ENCODE results near the gene MRPL21. TPM values are rescaled to one million over a fixed set of nuclear protein-coding genes. Genes with fewer than 3 reads are reported as not detected.

MRPL21 gene
- total RNA-seq, 4 donors from 2014 or later = 28.6 to 43.8 (median 35.0) TPM

GRCh38 chr11:68940651-68941323, 37.2 kb upstream of the MRPL21 start:
- peaks cover 51% of the 10 kb centered on the region for H3K36me3 ChIP-seq
- no peaks in the 10 kb centered on the region for H3K27me3 ChIP-seq
- 95% methylated on average over 17 of the region's 20 CpGs for WGBS
- H3K27ac ChIP-seq = no peak overlapping the region
- TF ChIP-seq POLR2A (IDR thresholded peaks at IDR 0.05) (no peak), POLR2AphosphoS5 (IDR thresholded peaks at IDR 0.05) (no peak), EP300 (IDR thresholded peaks at IDR 0.05) (no peak)
- TF ChIP-seq, protein P1, sequence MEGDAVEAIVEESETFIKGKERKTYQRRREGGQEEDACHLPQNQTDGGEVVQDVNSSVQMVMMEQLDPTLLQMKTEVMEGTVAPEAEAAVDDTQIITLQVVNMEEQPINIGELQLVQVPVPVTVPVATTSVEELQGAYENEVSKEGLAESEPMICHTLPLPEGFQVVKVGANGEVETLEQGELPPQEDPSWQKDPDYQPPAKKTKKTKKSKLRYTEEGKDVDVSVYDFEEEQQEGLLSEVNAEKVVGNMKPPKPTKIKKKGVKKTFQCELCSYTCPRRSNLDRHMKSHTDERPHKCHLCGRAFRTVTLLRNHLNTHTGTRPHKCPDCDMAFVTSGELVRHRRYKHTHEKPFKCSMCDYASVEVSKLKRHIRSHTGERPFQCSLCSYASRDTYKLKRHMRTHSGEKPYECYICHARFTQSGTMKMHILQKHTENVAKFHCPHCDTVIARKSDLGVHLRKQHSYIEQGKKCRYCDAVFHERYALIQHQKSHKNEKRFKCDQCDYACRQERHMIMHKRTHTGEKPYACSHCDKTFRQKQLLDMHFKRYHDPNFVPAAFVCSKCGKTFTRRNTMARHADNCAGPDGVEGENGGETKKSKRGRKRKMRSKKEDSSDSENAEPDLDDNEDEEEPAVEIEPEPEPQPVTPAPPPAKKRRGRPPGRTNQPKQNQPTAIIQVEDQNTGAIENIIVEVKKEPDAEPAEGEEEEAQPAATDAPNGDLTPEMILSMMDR (IDR thresholded peaks at IDR 0.05) = no peak
- DNase-seq (ENCODE audit: low spot score in 2 of 2) = no peak
- no peak overlapping the region for H3K4me3 ChIP-seq
- no peaks in the 10 kb centered on the region for H3K9me3 ChIP-seq
- peaks cover 2% of the 10 kb centered on the region for H3K4me1 ChIP-seq

GRCh38 chr11:68939583-68940555, 36.2 kb upstream of the MRPL21 start:
- Histone ChIP-seq H3K4me3 (no peak overlapping the region), H3K27ac (no peak overlapping the region), H3K4me1 (peaks cover 2% of the 10 kb centered on the region), H3K9me3 (no peaks in the 10 kb centered on the region), H3K36me3 (peaks cover 60% of the 10 kb centered on the region), H3K27me3 (no peaks in the 10 kb centered on the region)
- 89% methylated on average over 30 of the region's 33 CpGs for WGBS
- TF ChIP-seq EP300 (IDR thresholded peaks at IDR 0.05) = no peak
- TF ChIP-seq, protein P1 (IDR thresholded peaks at IDR 0.05) = no peak
- TF ChIP-seq POLR2A (IDR thresholded peaks at IDR 0.05) = no peak
- no peak for TF ChIP-seq POLR2AphosphoS5 (IDR thresholded peaks at IDR 0.05)
- no peak for DNase-seq (ENCODE audit: low spot score in 2 of 2)

GRCh38 chr11:68938816-68939582, 35.4 kb upstream of the MRPL21 start:
- no peak overlapping the region for H3K27ac ChIP-seq
- no peak overlapping the region for H3K4me3 ChIP-seq
- no peaks in the 10 kb centered on the region for H3K9me3 ChIP-seq
- peaks cover 2% of the 10 kb centered on the region for H3K4me1 ChIP-seq
- WGBS = 97% methylated on average over 8 of the region's 17 CpGs
- TF ChIP-seq POLR2AphosphoS5 (IDR thresholded peaks at IDR 0.05) = no peak
- no peak for TF ChIP-seq EP300 (IDR thresholded peaks at IDR 0.05)
- TF ChIP-seq, protein P1 (IDR thresholded peaks at IDR 0.05) = no peak
- no peak for TF ChIP-seq POLR2A (IDR thresholded peaks at IDR 0.05)
- H3K36me3 ChIP-seq = peaks cover 68% of the 10 kb centered on the region
- DNase-seq (ENCODE audit: low spot score in 2 of 2) = no peak
- H3K27me3 ChIP-seq = no peaks in the 10 kb centered on the region

DNA sequence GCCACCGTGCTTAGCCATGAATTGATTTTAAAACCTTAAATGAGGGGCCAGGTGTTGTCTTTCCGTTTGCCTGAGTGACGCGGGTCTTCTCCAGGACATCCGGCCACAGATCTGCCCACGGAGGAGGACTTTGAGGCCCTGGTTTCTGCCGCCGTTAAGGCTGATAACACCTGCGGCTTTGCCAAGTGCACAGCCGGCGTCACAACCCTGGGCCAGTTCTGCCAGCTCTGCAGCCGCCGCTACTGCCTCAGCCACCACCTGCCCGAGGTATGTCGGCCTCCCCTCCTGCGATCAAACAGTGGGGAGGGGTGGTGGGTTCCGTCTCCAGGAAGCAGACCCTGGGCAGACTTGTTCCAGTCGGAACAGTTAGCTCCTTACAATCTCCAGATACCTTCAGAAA, 34.5 kb upstream of the MRPL21 start:
- peaks cover 77% of the 10 kb centered on the region for H3K36me3 ChIP-seq
- no peak overlapping the region for H3K27ac ChIP-seq
- H3K4me1 ChIP-seq = no peaks in the 10 kb centered on the region
- 95% methylated on average over 3 of the region's 18 CpGs for WGBS
- no peak for TF ChIP-seq EP300 (IDR thresholded peaks at IDR 0.05)
- TF ChIP-seq POLR2AphosphoS5 (IDR thresholded peaks at IDR 0.05) = no peak
- no peak for TF ChIP-seq POLR2A (IDR thresholded peaks at IDR 0.05)
- no peak overlapping the region for H3K4me3 ChIP-seq
- H3K27me3 ChIP-seq = no peaks in the 10 kb centered on the region
- no peak for DNase-seq (ENCODE audit: low spot score in 2 of 2)
- no peaks in the 10 kb centered on the region for H3K9me3 ChIP-seq
